IPS-20b (cell line): ENCODE data around the gene NTRK2.

Source experiments
- H3K27ac ChIP-seq: one replicate; pipeline ENCODE4 v1.5.1; 2013; ENCODE audit warnings: low read length
- H3K27me3 ChIP-seq: 2 replicates; pipeline ENCODE4 v1.6.1; 2013; ENCODE audit warnings: mild to moderate bottlenecking, low read length, inconsistent platforms; ENCODE audit not compliant: insufficient read depth
- H3K36me3 ChIP-seq: 2 replicates; pipeline ENCODE4 v1.6.1; 2013; ENCODE audit warnings: low read depth, mild to moderate bottlenecking, inconsistent platforms, low read length, moderate library complexity; ENCODE audit not compliant: insufficient read depth
- H3K4me1 ChIP-seq: 2 replicates; pipeline ENCODE4 v1.6.1; 2013; ENCODE audit warnings: mild to moderate bottlenecking, control low read depth, inconsistent platforms, low read length, moderate library complexity; ENCODE audit not compliant: insufficient read depth
- H3K4me3 ChIP-seq: 2 replicates; pipeline ENCODE4 v1.5.1; 2013; ENCODE audit warnings: mild to moderate bottlenecking, low read length, inconsistent platforms
- H3K9ac ChIP-seq: 2 replicates; pipeline ENCODE4 v1.6.1; 2013; ENCODE audit warnings: low read depth, mild to moderate bottlenecking, inconsistent platforms, low read length, moderate library complexity
- H3K9me3 ChIP-seq: 2 replicates; pipeline ENCODE4 v1.6.1; 2013; ENCODE audit warnings: mild to moderate bottlenecking, low read depth, low read length, inconsistent platforms; ENCODE audit not compliant: insufficient read depth

Gene NTRK2

DNA sequence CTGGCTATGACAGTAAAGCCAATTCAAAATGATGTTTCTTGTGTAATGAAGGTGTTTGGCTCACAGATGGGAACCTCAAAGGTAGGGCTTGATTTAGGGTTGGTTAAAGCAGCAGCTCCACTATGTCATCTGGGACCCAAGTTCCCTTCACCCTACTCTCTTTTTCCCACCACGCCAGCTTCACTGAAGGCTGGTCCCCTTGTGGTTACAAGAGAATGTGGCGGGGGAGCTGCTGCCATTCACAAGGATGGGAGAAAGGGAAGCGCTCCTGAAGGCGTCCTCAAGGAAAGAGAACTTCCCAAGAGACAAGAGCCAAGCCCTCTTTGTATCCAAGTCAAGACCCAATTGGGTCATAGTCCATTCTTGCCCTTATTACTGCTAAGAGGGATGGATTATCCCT is 72.7 kb downstream of the NTRK2 start:
- no peak overlapping the region for H3K27ac ChIP-seq
- H3K4me3 ChIP-seq = no peak overlapping the region
- H3K9ac ChIP-seq = no peak overlapping the region
- no peaks in the 10 kb centered on the region for H3K9me3 ChIP-seq
- H3K4me1 ChIP-seq = no peaks in the 10 kb centered on the region
- H3K36me3 ChIP-seq = no peaks in the 10 kb centered on the region
- H3K27me3 ChIP-seq = no peaks in the 10 kb centered on the region

DNA sequence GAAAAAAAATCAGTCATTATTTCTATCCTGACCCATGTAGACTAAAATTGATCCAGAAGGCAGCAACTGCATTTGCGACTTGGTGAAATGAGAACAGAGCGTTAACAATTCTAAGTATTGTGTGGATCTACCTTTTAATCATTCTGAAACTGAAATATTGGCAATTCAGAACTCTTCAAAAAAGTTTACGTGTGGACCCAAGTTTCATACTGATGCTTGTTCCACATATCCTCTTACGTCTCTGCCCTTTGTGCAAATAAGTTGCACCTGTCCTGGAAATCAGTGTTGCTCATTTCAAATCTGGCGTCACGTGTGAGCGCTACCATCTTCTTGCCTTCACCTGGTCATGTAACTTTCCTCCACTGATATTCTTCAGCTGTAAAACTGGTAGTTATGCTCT is 74.7 kb downstream of the NTRK2 start:
- H3K27ac ChIP-seq = no peak overlapping the region
- H3K9ac ChIP-seq = no peak overlapping the region
- no peak overlapping the region for H3K4me3 ChIP-seq
- no peaks in the 10 kb centered on the region for H3K9me3 ChIP-seq
- H3K36me3 ChIP-seq = no peaks in the 10 kb centered on the region
- no peaks in the 10 kb centered on the region for H3K4me1 ChIP-seq
- H3K27me3 ChIP-seq = no peaks in the 10 kb centered on the region

DNA sequence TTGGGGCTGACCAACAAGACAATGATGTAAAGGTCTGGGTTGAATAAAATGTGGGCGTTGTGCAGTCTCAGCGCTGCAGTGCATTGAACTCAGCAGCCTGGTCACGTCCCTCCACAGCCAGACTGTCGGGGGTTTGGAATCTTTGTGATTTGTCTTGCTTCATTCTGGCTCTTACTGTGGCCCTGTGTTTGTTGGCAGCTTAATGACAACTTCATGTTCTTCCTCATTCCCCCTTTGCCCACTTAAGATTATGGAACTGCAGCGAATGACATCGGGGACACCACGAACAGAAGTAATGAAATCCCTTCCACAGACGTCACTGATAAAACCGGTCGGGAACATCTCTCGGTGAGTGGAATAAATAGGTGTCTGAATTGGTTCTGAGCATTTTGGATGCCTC is 75.2 kb downstream of the NTRK2 start:
- Histone ChIP-seq H3K27me3 (no peaks in the 10 kb centered on the region), H3K4me3 (no peak overlapping the region), H3K4me1 (no peaks in the 10 kb centered on the region), H3K9ac (no peak overlapping the region), H3K36me3 (no peaks in the 10 kb centered on the region), H3K9me3 (no peaks in the 10 kb centered on the region), H3K27ac (no peak overlapping the region)

DNA sequence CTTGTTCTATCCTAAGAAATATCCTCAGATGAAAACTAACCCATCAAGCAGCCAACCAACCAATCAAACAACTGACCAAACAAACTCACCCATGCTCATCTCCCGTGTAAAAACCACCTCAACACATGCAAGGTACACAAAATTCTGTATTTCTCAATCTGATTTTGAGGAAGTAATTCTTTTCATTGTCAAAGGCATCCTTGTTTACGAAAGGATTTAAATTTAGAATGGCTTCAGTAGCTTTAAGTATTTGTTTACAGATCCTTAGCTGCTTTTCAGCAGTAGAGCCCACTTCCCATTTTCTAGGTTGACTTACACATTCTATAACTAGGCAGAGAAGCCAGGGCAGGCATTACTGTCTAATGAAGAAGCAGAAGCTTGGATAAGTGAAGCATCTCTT is 78.6 kb downstream of the NTRK2 start:
- H3K9ac ChIP-seq = no peak overlapping the region
- no peak overlapping the region for H3K4me3 ChIP-seq
- no peaks in the 10 kb centered on the region for H3K4me1 ChIP-seq
- H3K27me3 ChIP-seq = no peaks in the 10 kb centered on the region
- no peak overlapping the region for H3K27ac ChIP-seq
- no peaks in the 10 kb centered on the region for H3K36me3 ChIP-seq
- no peaks in the 10 kb centered on the region for H3K9me3 ChIP-seq

DNA sequence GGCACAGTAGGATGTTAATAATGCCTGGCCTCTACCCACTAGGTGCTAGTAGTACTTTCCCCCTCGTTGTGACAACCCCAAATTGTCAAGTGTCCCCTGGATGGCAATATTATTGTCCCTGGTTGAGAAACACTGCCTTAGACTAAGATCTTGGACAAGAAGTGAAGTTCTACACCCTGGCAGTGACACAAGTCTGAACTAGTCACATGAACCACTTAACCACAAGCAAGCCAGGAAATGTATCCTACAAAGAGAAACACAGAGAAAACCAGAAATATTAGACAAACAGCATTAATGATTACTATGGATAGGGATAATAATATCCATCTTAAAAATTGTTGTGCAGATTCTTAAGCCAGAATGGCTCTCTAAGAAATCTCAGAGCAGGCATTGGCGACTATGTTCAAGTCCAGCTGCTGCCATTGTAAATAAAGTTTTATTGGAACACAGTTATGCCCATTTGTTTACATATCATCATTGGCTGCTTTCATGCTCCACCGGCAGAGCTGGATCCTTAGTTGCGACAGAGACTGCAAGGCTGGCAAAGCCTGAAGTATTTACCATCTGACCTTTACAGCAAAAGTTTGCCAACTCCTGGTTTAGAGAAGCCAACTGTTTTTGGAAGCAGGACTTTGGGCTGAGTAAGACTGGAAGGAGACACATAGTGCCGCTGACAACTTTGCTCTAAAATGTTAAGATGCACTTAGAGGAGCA is 80.8 kb downstream of the NTRK2 start:
- no peaks in the 10 kb centered on the region for H3K4me1 ChIP-seq
- no peak overlapping the region for H3K27ac ChIP-seq
- no peaks in the 10 kb centered on the region for H3K9me3 ChIP-seq
- no peaks in the 10 kb centered on the region for H3K27me3 ChIP-seq
- H3K4me3 ChIP-seq = no peak overlapping the region
- H3K36me3 ChIP-seq = no peaks in the 10 kb centered on the region
- no peak overlapping the region for H3K9ac ChIP-seq

DNA sequence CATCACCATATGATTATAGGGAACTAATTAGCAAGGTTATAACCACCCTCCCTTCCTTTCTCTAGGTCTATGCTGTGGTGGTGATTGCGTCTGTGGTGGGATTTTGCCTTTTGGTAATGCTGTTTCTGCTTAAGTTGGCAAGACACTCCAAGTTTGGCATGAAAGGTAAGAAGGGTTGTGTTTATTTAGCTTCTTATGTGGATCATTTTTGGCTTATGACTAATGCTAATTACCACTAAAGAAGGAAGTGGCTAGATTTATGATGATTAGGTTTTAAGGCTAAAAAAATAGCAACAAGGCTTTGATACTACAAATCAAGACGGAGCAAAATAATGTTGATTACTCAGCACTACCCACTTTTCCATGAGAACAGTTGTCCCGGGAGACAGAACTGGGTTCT is 82.4 kb downstream of the NTRK2 start:
- Histone ChIP-seq H3K27ac (no peak overlapping the region), H3K9me3 (no peaks in the 10 kb centered on the region), H3K4me1 (no peaks in the 10 kb centered on the region), H3K27me3 (no peaks in the 10 kb centered on the region), H3K36me3 (no peaks in the 10 kb centered on the region), H3K9ac (no peak overlapping the region), H3K4me3 (no peak overlapping the region)

DNA sequence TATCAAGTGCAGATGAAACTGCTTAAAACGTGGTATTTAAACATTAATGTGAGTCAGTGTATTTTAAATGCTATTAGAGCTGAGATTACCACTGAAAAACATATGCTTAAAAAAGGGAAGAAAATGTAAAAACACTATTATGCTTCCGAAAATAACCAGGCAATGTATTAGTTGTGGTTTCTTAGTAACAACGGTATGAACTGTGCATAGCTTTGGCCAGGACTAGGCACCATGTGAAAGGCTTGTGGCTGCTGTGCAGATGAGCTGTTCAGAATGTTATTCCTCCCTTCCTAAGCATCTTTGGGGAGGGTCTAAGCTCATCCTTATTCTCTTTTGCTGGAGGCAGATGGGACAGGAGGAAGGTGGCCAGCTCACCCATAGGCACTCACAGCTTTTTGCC is 84.9 kb downstream of the NTRK2 start:
- no peaks in the 10 kb centered on the region for H3K27me3 ChIP-seq
- H3K4me3 ChIP-seq = no peak overlapping the region
- no peaks in the 10 kb centered on the region for H3K9me3 ChIP-seq
- H3K36me3 ChIP-seq = no peaks in the 10 kb centered on the region
- H3K4me1 ChIP-seq = no peaks in the 10 kb centered on the region
- no peak overlapping the region for H3K9ac ChIP-seq
- no peak overlapping the region for H3K27ac ChIP-seq

DNA sequence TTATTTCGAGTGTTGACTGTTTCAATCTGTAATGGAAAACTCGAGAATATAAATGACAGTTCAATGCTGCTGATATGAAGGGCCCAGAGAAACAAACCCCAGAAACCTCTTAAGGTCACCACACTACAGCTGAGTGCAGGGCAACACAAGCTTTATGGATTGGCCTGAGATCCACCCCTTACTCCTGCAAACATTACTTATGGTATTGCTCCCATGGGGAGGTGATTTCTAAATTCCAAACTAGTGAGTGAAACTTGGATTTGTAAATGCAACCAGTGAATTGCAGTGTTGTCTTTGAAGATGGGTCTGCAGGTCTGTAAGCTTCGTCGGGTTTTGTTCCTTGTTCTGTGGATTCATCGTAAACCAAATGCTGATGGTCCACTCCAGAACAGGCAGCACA is 85.4 kb downstream of the NTRK2 start:
- H3K36me3 ChIP-seq = no peaks in the 10 kb centered on the region
- no peak overlapping the region for H3K9ac ChIP-seq
- no peaks in the 10 kb centered on the region for H3K4me1 ChIP-seq
- no peak overlapping the region for H3K27ac ChIP-seq
- no peak overlapping the region for H3K4me3 ChIP-seq
- no peaks in the 10 kb centered on the region for H3K9me3 ChIP-seq
- no peaks in the 10 kb centered on the region for H3K27me3 ChIP-seq

DNA sequence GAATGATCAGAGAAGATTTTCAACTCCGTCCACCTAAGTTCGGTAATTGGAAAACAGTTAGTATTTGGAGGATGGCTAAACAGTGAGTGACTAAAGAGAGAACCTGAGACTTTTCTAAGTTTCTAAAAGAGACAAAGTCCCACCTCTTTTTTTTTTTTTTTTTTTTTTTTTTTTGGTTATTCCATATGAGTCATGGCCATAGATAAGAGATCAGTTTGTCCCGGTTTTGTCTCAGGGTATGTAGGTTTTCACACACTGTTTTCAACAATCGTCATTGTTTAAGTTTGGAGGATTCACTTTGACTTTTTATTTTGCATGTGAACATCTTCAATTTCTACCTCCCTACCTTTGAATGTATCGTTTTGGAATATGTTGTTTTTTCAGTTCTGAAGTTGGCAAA is 85.9 kb downstream of the NTRK2 start:
- no peaks in the 10 kb centered on the region for H3K4me1 ChIP-seq

DNA sequence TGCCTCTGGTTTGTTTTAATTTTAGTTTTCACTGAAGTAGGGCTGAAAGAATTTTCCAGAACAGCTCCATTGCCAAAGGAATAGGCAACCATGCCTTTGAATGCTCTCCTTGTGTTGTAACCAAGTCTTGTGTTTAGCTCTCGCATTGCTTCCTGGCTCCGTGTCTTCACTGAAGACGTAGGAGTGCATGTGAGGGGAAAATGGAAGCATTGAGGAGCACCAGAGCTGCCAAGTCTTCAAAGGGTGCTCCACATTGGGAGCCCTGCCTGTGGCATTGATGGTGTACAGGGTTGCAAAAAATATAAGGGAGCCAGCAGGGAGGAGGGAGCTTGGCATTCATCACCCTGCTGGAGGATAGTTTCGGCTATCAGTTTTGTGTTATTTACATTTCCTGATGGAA is 86.6 kb downstream of the NTRK2 start:
- Histone ChIP-seq H3K36me3 (no peaks in the 10 kb centered on the region), H3K9ac (no peak overlapping the region), H3K4me3 (no peak overlapping the region), H3K27ac (no peak overlapping the region), H3K27me3 (no peaks in the 10 kb centered on the region), H3K4me1 (no peaks in the 10 kb centered on the region), H3K9me3 (no peaks in the 10 kb centered on the region)

More for the DNA sequence above, 85.9 kb downstream of the NTRK2 start:
- Histone ChIP-seq H3K27ac (no peak overlapping the region), H3K4me3 (no peak overlapping the region), H3K27me3 (no peaks in the 10 kb centered on the region), H3K9me3 (no peaks in the 10 kb centered on the region), H3K9ac (no peak overlapping the region), H3K36me3 (no peaks in the 10 kb centered on the region)

DNA sequence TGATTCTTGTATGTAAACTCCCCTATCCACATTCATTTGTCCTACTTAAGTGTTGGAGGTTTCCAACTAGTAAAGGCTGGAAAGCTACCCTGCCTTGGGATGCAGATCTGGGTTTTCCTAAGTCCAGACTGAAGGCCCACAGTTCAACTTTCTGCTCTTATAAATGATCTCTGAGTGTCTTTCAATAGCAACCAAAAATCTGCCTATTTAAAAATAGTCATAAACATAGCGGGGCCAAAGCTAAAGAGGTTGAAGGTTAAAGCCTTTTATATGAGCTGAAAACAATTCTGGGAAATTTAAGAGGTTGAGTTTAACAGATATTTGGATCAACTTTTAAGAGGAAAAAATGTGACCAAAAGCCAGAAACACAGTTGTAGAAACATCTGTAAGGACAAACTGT is 87.2 kb downstream of the NTRK2 start:
- Histone ChIP-seq H3K9ac (no peak overlapping the region), H3K27me3 (no peaks in the 10 kb centered on the region)

DNA sequence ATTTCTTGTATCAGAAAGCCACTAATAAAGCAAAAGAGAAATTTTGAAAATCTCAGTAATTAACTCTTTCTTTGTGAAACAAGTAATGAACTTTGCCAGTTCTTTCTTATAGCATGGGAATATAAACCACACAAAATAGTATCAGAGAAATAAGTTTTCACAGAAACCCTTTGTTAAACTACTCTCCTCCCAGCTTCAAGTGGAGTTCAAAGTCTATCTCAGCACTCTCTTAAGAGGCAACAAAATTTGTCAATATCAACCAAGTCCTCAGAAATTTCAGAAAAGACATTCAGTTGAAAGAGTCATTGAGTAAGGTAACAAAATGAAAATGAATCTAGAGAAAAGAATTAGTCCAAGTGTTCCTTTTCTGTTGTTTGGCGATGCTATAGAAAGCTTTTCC is 89.3 kb downstream of the NTRK2 start:
- Histone ChIP-seq H3K4me3 (no peak overlapping the region), H3K9me3 (no peaks in the 10 kb centered on the region), H3K36me3 (no peaks in the 10 kb centered on the region), H3K27ac (no peak overlapping the region), H3K9ac (no peak overlapping the region), H3K27me3 (no peaks in the 10 kb centered on the region), H3K4me1 (no peaks in the 10 kb centered on the region)

More for the DNA sequence above, 87.2 kb downstream of the NTRK2 start:
- H3K9me3 ChIP-seq = no peaks in the 10 kb centered on the region
- H3K36me3 ChIP-seq = no peaks in the 10 kb centered on the region
- H3K4me1 ChIP-seq = no peaks in the 10 kb centered on the region
- no peak overlapping the region for H3K4me3 ChIP-seq
- no peak overlapping the region for H3K27ac ChIP-seq
